PFSK-1 (cell line): ENCODE results near the gene TRIM17.

ENCODE experiments used
- FOXP2 ChIP-seq: optimal IDR thresholded peaks from 2 replicates; pipeline ENCODE3; 2011; ENCODE audit warnings: borderline replicate concordance, control low read depth, inconsistent platforms; ENCODE audit not compliant: insufficient read depth; ENCODE audit errors: extremely low read length, extremely low read depth
- POLR2AphosphoS5 ChIP-seq: IDR thresholded peaks from 2 replicates; pipeline ENCODE4 v1.6.1; 2012; ENCODE audit warnings: low read depth, mild to moderate bottlenecking, control low read depth, low read length, moderate library complexity
- SIN3A ChIP-seq: IDR thresholded peaks from 2 replicates; pipeline ENCODE4 v1.6.1; 2012; ENCODE audit warnings: mild to moderate bottlenecking, low read length, moderate library complexity, borderline replicate concordance; ENCODE audit not compliant: insufficient read depth
- TAF1 ChIP-seq: IDR thresholded peaks from 2 replicates; pipeline ENCODE4 v1.6.1; 2012; ENCODE audit warnings: low read length, control low read depth, borderline replicate concordance; ENCODE audit not compliant: insufficient read depth
- TF ChIP-seq, protein P1 (sequence below), 2 experiments: IDR thresholded peaks; 2 replicates each; pipeline versions ENCODE4 v1.6.1 to v1.8.0; 2011 to 2012; ENCODE audit warnings: low read depth in 2 of 2, low read length in 2 of 2, control low read depth in 1 of 2, inconsistent platforms in 1 of 2, mild to moderate bottlenecking in 1 of 2, moderate library complexity in 1 of 2; ENCODE audit not compliant: insufficient read depth in 1 of 2

TRIM17 gene

DNA sequence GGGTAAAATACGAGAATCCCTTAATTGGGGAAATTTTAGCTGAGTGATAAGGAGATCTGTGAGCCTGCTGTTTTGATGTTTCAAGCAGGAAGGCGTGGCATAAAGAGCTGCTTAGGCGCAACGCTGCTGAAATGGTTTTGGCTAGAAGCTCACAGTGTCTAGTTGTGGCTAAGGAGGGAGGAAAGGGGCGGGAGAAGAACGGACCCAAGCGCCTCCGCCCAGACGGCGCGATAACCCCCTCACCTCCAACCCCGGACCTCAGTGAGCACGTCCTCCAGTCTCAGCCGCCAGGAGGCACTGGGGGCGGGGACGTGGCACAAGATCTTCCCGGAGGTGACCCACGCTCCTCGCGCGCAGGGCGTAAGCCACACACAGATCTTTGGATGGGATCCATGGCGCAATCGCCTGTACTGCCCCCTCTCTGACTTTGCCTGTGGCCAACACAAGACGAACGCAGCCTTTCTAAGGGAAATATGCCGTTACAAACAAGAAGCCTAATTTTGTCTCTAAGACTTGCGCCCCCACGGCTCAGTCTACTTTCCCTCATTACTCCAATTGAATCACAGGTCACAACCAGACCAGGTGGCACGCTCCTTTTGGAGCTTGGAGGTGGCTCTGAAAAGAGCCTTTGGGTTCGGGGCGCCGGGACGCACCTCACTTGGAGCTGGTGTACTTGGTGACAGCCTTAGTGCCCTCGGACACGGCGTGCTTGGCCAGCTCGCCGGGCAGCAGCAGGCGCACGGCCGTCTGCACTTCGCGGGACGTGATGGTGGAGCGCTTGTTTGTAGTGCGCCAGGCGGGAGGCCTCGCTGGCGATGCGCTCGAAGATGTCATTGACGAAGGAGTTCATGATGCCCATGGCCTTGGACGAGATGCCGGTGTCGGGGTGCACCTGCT, 47.1 kb upstream of the TRIM17 start:
- TF ChIP-seq FOXP2 = no peak
- TF ChIP-seq SIN3A = no peak
- TF ChIP-seq TAF1 = no peak
- TF ChIP-seq POLR2AphosphoS5 = no peak
- TF ChIP-seq, protein P1, sequence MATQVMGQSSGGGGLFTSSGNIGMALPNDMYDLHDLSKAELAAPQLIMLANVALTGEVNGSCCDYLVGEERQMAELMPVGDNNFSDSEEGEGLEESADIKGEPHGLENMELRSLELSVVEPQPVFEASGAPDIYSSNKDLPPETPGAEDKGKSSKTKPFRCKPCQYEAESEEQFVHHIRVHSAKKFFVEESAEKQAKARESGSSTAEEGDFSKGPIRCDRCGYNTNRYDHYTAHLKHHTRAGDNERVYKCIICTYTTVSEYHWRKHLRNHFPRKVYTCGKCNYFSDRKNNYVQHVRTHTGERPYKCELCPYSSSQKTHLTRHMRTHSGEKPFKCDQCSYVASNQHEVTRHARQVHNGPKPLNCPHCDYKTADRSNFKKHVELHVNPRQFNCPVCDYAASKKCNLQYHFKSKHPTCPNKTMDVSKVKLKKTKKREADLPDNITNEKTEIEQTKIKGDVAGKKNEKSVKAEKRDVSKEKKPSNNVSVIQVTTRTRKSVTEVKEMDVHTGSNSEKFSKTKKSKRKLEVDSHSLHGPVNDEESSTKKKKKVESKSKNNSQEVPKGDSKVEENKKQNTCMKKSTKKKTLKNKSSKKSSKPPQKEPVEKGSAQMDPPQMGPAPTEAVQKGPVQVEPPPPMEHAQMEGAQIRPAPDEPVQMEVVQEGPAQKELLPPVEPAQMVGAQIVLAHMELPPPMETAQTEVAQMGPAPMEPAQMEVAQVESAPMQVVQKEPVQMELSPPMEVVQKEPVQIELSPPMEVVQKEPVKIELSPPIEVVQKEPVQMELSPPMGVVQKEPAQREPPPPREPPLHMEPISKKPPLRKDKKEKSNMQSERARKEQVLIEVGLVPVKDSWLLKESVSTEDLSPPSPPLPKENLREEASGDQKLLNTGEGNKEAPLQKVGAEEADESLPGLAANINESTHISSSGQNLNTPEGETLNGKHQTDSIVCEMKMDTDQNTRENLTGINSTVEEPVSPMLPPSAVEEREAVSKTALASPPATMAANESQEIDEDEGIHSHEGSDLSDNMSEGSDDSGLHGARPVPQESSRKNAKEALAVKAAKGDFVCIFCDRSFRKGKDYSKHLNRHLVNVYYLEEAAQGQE (IDR thresholded peaks at IDR 0.05; ENCODE audit: insufficient read depth in 1 of 2, low read depth in 2 of 2, low read length in 2 of 2) = no peak

DNA sequence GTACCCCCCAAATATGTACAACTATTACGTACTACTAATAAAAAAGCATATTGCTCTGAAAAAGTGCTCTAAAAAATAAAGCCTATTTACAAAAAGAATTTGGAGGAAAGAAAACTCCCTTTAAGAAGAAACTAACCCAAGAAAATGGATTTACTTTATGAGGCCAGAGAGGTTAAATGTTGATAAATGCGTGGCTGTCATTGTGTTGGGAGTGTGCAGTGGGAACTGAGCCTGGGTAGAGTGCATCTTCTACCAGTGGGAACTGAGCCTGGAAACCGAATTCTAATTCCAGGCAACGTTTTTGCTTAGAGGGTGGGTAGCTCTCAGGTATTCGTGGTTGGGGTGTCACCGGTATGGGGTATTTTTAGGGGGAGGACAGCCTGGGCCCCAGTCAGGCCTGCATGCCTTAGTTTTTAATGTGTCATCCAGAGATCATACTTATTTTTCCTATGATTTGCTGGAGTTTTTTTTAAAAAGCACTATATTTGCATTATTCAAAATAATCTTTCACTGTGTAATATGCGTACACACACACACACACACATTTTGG, 46.4 kb upstream of the TRIM17 start:
- TF ChIP-seq, protein P1 (IDR thresholded peaks at IDR 0.05; ENCODE audit: insufficient read depth in 1 of 2, low read depth in 2 of 2, low read length in 2 of 2) = no peak
- TF ChIP-seq SIN3A = no peak
- TF ChIP-seq TAF1 = no peak
- no peak for TF ChIP-seq POLR2AphosphoS5
- TF ChIP-seq FOXP2 = no peak

DNA sequence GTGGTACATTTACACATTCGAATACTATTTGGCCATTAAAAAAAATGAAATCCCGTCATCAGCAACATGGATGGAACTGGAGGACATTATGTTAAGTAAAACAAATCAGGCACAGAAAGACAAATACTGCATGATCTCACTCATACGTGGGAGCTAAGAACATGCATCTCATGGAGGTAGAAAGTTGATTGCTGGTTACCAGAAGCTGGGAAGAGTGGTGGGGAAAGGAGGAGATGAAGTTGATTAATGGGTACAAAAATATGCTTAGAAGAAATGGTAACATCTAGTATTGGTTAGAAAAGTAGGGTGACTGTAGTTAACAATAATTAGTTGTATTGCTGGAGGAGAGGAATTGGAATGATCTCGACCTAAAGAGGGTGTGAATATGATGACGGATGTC, 45.9 kb upstream of the TRIM17 start:
- TF ChIP-seq FOXP2 = no peak
- no peak for TF ChIP-seq POLR2AphosphoS5
- TF ChIP-seq, protein P1 (IDR thresholded peaks at IDR 0.05; ENCODE audit: insufficient read depth in 1 of 2, low read depth in 2 of 2, low read length in 2 of 2) = no peak
- no peak for TF ChIP-seq TAF1
- no peak for TF ChIP-seq SIN3A

DNA sequence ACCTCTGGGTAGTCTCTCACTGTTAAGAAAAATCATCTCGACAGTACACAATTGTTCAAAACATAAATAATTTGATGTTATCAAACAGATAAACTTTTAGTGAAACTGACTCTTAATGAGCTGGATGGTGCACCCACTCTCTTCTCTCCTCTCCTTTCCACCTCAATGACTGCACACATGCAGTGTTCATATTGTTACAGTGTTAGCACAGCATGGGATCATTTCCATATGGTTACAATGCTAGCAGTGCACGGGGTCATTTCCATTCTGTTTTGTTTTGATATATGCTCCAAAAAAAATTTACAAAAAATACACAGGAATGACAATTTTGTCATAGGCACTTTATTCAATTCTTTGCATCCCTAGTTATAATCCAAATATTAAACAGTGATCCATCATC, 44.2 kb upstream of the TRIM17 start:
- TF ChIP-seq, protein P1 (IDR thresholded peaks at IDR 0.05; ENCODE audit: insufficient read depth in 1 of 2, low read depth in 2 of 2, low read length in 2 of 2) = no peak
- no peak for TF ChIP-seq TAF1
- TF ChIP-seq FOXP2 = no peak
- no peak for TF ChIP-seq SIN3A
